OCI-LY7 (cell line): ENCODE measurements around the gene ELOVL5. TPM values are rescaled to one million over a fixed set of nuclear protein-coding genes. Genes with fewer than 3 reads are reported as not detected.

Experiments
- BruUV-seq: library from RNA; stranded (reverse); fragments of 400-500 nt; replicated peaks from 2 replicates; lab custom pipeline; 2021; lab: Mats Ljungman, UMichigan
- CTCF ChIA-PET: fragments of 300-600 bp; sonication (Branson Sonifier 250); formaldehyde crosslinking; loops from one replicate; lab custom pipeline; 2022; ENCODE audit warnings: antibody characterized with exemption; ENCODE audit not compliant: unreplicated experiment; lab: Charles Lee
- POLR2A ChIA-PET: fragments of 300-600 bp; sonication (Branson Sonifier 250); formaldehyde crosslinking; loops from one replicate; lab custom pipeline; 2022; ENCODE audit warnings: antibody characterized with exemption; lab: Charles Lee
- DNase-seq: peaks from one replicate; pipeline ENCODE4 v3.0.0-alpha.2; 2015; ENCODE audit warnings: low spot score
- H2AFZ ChIP-seq: fragments of 200-600 bp; sonication (generic), shearing (Covaris generic); 2 replicates; pipeline ENCODE4 v1.6.1; 2014; ENCODE audit warnings: mild to moderate bottlenecking, antibody characterized with exemption, low read length, moderate library complexity
- H3K27ac ChIP-seq: fragments of 200-600 bp; sonication (generic); 2 replicates; pipeline ENCODE4 v1.5.1; 2014; ENCODE audit warnings: mixed run types, low read depth, mild to moderate bottlenecking, moderate library complexity, low read length, inconsistent platforms; ENCODE audit not compliant: poor library complexity, severe bottlenecking
- H3K36me3 ChIP-seq: fragments of 200-600 bp; sonication (generic); 2 replicates; pipeline ENCODE4 v1.6.1; 2014; ENCODE audit warnings: mild to moderate bottlenecking, antibody characterized with exemption, low read length, moderate library complexity, mixed read lengths; ENCODE audit not compliant: insufficient read depth
- H3K4me1 ChIP-seq: fragments of 200-600 bp; sonication (generic); 2 replicates; pipeline ENCODE4 v1.5.1; 2014; ENCODE audit warnings: mild to moderate bottlenecking, low read length; ENCODE audit not compliant: insufficient read depth, poor library complexity, severe bottlenecking
- H3K4me2 ChIP-seq: fragments of 200-600 bp; sonication (generic); 2 replicates; pipeline ENCODE4 v1.6.1; 2014; ENCODE audit warnings: mild to moderate bottlenecking, low read length
- H3K4me3 ChIP-seq: fragments of 200-600 bp; sonication (generic); 2 replicates; pipeline ENCODE4 v1.5.1; 2014; ENCODE audit warnings: mild to moderate bottlenecking, low read depth, low read length; ENCODE audit not compliant: poor library complexity, severe bottlenecking
- H3K79me2 ChIP-seq: fragments of 200-600 bp; sonication (generic); 2 replicates; pipeline ENCODE4 v1.6.1; 2016; ENCODE audit warnings: low read depth, mild to moderate bottlenecking, low read length, moderate library complexity, mixed read lengths; ENCODE audit not compliant: insufficient read depth
- H3K9me2 ChIP-seq: fragments of 200-600 bp; sonication (generic); 2 replicates; pipeline ENCODE4 v1.6.1; 2016; ENCODE audit warnings: mild to moderate bottlenecking, low read length, mixed read lengths; ENCODE audit not compliant: insufficient read depth
- H3K9me3 ChIP-seq: fragments of 200-600 bp; sonication (generic); 2 replicates; pipeline ENCODE4 v1.6.1; 2014; ENCODE audit warnings: mild to moderate bottlenecking, mixed run types, low read length, mixed read lengths
- H4K20me1 ChIP-seq: fragments of 200-600 bp; sonication (generic); 2 replicates; pipeline ENCODE4 v1.6.1; 2014; ENCODE audit warnings: mild to moderate bottlenecking, antibody characterized with exemption, low read length, moderate library complexity, mixed read lengths; ENCODE audit not compliant: insufficient read depth
- CTCF ChIP-seq: fragments of 200-600 bp; sonication (generic); conservative IDR thresholded peaks from 2 replicates; pipeline ENCODE4 v1.5.1; 2014; ENCODE audit warnings: mild to moderate bottlenecking, antibody characterized with exemption, low read length, moderate library complexity, mixed read lengths
- EZH2phosphoT487 ChIP-seq: fragments of 200-600 bp; sonication (generic); IDR thresholded peaks from 2 replicates; pipeline ENCODE4 v1.6.1; 2018; ENCODE audit warnings: low read depth, borderline replicate concordance, mild to moderate bottlenecking, mixed run types, antibody characterized with exemption, low read length, moderate library complexity, mixed read lengths
- intact Hi-C: fragments of 100-400 bp; cut with micrococcal nuclease; formaldehyde crosslinking; loops from one replicate; pipeline ENCODE4 v1.10.0; 2022; ENCODE audit not compliant: unreplicated experiment
- total RNA-seq, 2 experiments: library from RNA; depleted of rRNA in 1 of 2; stranded (reverse); fragments of >200 nt in 1 of 2; shearing (Covaris generic) in 1 of 2; gene quantifications; 2 replicates each; pipeline ENCODE4 v1.2.3, GENCODE V29; 2014 to 2022

The ELOVL5 gene
- total RNA-seq, 2 experiments from 2014 or later: 66.8 to 97.1 TPM

GRCh38 chr6:53315086-53315724, 33.5 kb downstream of the ELOVL5 start:
- H2AFZ ChIP-seq: no peak overlapping the region
- H3K4me3 ChIP-seq: no peak overlapping the region
- H3K27ac ChIP-seq: no peak overlapping the region
- H3K4me2 ChIP-seq: peak overlapping the region; percentile 39; the same call in 1 of the 2 replicates
- peaks cover 97% of the 10 kb centered on the region for H3K79me2 ChIP-seq
- TF ChIP-seq EZH2phosphoT487: no peak
- TF ChIP-seq CTCF: no peak
- no TSS peak for BruUV-seq
- intact Hi-C loops: no loop called here
- peaks cover 23% of the 10 kb centered on the region; the same call in 1 of the 2 replicates for H4K20me1 ChIP-seq
- ChIA-PET CTCF (no interaction called here), POLR2A (interaction anchor here (0.7 to 3.4 kb wide), 5 partner anchors 8 to 32 kb away, joined by 3 to 9 read pairs (median 8); no protein-coding TSS in a partner anchor)
- H3K9me3 ChIP-seq: no peaks in the 10 kb centered on the region
- H3K4me1 ChIP-seq: peaks cover 69% of the 10 kb centered on the region
- no peaks in the 10 kb centered on the region for H3K9me2 ChIP-seq
- peaks cover 12% of the 10 kb centered on the region; the same call in 1 of the 2 replicates for H3K36me3 ChIP-seq
- DNase-seq: no peak

- Histone ChIP-seq H3K4me1 (peaks cover 83% of the 10 kb centered on the region), H4K20me1 (peaks cover 27% of the 10 kb centered on the region), H3K79me2 (peaks cover 93% of the 10 kb centered on the region), H3K27ac (peak overlapping the region; percentile 99), H3K4me2 (peak overlapping the region; percentile 87), H3K36me3 (0 out of 2 replicates have a peak, but pooled peaks cover 3% of the 10 kb centered on the region), H3K9me3 (no peaks in the 10 kb centered on the region), H2AFZ (no peak overlapping the region), H3K9me2 (no peaks in the 10 kb centered on the region), H3K4me3 (no peak overlapping the region)
- intact Hi-C loops: no loop called here
- ChIA-PET POLR2A (interaction anchor here (0.5 to 3.4 kb wide), 11 partner anchors 9 to 92 kb away, joined by 3 to 9 read pairs (median 3); no protein-coding TSS in a partner anchor), CTCF (no interaction called here)
- BruUV-seq: no TSS peak
- no peak for DNase-seq
- TF ChIP-seq CTCF: no peak
- no peak for TF ChIP-seq EZH2phosphoT487
These were observed 34.9 kb downstream of the ELOVL5 start for GRCh38 chr6:53313784-53314400.
